Fibroblast of skin of right quadriceps (primary cell): ENCODE measurements around the gene PPM1L.
"Not testable (repeated sequence)": the region's sequence is repeated elsewhere in the genome, so short reads cannot be mapped to it uniquely, and the experiment has no call there.

Source experiments
- DNase-seq: peaks from one replicate; pipeline ENCODE4 v3.0.0-alpha.2; 2013

PPM1L gene

DNA sequence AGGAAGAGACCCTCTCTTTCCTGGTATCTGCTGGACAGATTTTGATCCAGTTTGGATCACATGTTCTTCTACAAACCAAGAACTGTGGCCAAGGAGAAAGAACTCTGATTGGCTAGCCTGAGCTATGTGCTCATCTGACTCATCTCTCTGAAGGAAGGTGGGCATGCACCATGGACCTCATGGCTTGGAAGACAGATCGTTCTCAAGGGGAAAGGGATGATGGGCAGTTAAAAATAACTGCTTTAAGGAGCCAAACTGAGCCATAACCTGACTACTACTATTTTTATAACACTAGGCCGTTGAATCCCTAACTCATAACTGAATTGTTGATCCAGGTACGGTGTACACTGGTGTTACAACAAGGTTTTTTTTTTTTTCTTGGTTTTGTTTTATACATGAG is 236.7 kb downstream of the PPM1L start:
- DNase-seq: no peak

DNA sequence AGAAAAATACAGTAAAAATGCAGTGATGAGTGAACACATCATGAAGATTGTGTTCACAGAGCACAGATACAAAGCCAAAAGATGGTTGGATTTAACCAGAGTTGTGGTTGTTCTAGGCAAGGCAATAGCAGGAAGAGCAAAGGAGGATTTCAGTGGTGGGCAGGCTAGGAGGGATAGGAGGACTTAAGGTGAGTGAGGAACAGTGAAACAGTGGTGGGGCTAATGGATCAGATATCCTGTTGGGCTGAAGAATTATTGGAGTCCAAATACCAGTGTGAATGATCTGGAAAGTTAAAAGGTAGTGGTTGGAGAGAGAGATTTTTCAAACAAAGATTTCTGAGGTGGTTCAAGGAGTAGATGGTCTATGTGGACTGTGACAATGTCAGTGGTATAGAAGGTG is 240.8 kb downstream of the PPM1L start:
- DNase-seq: no peak

DNA sequence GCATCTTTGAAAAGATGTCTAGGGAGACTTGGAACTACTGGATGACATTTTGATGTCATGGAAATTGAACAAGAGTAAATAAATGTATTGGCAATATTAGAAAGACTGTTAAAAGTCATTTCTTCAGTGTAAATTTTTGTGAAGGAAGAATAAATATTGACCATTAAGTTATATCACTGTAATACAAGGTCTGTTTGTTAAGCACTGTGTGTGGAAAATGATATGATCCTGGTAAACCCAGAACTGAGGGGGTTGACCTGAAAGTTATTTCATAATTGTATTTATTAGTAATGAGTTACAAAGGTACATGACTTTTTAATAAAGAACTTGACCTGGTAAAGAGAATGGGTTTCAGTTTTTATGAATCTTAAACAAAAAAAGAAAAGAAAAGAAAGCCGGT is 242.6 kb downstream of the PPM1L start:
- no peak for DNase-seq

DNA sequence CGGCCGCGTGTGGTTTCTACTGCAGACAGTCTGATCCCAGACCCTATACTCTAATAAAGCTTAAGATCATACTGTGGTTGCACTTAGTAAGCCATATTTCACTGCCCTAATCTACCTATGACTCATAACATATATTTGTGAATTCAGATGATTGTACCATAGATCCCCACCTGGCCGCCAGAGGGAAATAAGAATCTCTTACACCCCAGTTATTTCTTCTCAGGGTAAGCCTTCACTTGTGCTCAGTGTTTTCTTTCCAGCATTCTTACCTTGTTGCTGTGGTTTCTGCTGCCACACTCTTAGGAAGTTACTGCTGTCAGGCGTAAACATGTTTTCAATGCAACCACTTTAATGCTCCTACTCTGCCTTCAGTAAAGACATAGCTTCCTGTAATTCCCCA is 243.2 kb downstream of the PPM1L start:
- DNase-seq: no peak

DNA sequence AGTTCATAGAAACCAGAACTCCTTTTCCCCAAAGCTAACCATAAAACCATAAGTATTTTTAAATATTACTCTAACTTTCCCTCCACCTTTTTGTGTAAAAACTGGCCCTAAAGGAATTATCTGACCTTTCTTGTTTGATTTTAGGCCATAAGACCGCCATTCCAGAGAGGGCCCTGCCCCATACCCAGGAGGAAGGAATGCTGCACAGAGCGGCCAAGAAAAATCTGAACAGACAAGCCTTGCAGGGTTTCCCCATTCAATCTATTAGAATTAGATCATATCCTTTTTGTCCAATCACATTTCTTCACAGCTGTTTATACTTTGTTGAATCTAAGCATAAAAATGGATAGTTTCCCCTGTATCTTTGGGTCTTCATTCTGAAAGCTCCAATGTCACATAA is 252.1 kb downstream of the PPM1L start:
- DNase-seq: no peak

DNA sequence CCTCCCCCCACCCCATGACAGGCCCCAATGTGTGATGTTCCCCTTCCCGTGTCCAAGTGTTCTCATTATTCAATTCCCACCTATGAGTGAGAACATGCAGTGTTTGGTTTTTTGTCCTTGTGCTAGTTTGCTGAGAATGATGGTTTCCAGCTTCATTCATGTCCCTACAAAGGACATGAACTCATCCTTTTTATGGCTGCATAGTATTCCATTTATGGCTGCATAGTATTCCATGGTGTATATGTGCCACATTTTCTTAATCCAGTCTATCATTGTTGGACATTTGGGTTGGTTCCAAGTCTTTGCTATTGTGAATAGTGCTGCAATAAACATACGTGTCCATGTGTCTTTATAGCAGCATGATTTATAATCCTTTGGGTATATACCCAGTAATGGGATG is 254.1 kb downstream of the PPM1L start:
- DNase-seq: not testable (repeated sequence)

DNA sequence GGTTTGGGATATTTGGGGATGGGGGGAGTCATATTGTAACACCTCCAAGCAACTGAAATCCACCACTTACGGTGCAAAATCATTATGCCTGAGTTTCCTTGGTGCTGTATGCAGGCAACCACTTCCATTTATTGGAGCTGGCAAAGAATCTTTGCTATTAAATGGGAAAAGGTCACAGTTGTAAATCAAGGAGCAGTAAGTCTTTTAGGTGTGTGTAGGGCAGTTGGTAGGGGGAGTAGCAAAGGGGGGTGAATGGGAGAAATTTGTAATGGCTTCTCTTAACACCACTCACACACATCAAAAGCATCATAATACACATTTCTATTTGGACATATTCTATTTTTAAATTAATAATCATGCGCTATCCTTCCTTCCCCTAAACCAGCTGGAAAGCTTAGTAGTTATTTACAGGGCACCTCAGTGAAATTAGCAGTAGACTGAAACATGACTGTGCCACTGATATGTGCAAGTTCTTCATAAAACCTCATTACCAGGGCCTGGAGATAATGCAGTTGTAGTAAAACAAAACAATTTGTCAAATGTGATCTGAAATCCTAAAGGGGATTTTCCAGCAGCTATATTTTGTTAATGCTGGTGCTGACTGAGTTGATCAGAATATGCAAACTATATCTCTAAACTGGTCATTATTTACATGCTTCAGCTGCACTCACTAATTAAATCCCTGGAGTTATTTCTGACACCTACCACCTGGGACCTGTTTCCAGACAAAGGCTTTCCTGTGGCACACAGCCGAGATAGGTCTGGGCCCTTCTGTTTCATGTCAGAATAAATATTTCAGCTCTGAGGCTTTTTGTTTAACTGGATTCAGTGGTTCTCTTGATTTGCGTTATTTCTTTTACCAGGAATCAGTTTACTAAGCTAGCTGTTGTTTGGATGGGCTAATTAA is 259.1 kb downstream of the PPM1L start:
- no peak for DNase-seq

DNA sequence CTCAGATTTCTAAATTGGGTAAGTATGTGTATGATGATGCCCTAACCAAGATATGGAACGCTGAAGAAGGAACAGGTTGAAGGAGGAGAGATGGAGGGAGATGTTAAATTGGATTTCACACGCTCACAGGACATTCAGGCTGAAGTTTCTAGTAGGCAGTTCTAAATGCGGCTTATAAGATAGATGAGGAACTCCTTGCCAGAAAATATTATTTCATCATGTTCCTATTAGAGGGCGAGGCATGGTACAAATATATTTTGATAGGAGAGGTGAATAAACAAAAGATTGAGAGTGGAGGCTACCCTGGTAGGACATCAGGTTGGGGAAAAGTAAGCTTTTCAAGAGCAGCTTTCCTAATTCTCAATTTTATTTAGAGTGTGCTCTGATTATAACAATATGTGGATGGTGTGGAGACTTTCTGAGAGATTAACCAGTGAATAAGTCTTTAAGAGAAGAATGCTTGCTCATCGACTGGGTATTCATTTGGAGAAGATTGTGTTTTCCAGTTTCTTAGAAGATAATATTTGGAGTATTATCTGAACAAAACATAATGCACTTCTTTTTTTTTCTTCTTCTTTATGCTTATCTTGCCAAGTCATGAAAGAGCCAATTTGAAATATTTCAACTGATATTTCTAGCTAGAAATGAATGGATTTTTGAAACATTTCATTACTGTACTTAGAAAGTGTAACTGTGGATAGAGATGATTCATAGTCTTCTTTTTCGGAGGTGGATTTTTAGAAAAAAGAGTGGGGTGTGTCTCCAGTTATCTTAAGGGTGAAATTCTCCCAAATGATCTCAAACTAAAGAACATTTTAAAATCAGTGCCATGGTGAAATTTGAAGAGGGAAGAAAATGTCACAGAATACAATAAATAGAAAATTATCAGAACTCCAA is 260.6 kb downstream of the PPM1L start:
- DNase-seq: no peak

DNA sequence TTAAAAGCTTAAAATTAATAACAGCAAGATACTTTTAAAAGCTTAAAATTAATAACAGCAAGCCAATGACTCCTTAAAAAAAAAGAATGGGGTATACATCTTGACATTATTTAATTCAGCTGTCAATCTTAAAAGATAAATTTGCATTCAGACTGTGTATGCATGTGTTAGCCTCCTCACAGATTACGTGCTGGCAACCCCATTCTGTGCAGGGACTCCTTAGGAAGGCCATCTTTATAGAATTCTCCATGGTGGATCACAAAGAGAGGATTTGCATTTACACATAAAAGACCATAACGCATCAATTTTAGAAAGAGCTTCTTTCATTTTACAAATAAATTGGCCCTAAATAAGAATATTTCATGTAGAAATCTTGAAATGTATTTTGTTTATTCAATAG is 261.9 kb downstream of the PPM1L start:
- no peak for DNase-seq

DNA sequence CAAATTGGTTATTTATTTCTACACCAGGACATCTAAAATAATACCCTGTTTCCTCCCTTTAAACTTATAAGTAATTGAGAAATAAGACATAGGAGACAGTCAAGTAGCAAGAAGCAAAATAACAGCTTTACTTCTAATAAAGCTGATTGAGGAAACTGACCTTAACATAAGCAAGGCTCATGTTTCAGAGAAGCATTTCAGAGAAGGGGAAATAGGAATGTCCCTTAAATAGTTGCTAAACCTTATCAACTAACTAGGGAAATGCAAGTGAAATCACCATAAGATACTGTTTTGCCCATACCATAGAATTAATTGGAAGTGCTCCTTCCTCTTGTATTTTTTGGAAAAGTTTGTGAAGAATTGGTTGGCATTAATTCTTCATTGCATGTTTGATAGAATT is 264.2 kb downstream of the PPM1L start:
- DNase-seq: no peak

DNA sequence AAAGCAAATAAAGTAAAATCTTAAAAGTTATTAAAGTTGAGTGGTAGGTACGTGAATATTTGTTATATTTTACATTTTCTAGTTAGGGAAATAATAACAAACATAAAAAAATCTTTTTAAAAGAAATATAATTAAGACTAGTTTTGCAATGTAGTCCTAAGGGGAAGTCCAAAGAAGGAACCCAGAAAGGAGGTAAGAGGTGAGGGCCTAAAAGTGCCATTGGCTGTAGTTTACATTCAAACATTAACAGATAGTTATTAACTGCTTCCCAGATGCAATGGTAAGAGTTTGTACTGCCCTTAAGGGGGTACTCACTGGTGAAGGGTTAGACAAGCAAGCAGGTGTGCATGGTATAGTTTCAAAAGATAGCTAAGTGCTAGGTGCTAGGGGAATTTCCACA is 269.9 kb downstream of the PPM1L start:
- DNase-seq: no peak

DNA sequence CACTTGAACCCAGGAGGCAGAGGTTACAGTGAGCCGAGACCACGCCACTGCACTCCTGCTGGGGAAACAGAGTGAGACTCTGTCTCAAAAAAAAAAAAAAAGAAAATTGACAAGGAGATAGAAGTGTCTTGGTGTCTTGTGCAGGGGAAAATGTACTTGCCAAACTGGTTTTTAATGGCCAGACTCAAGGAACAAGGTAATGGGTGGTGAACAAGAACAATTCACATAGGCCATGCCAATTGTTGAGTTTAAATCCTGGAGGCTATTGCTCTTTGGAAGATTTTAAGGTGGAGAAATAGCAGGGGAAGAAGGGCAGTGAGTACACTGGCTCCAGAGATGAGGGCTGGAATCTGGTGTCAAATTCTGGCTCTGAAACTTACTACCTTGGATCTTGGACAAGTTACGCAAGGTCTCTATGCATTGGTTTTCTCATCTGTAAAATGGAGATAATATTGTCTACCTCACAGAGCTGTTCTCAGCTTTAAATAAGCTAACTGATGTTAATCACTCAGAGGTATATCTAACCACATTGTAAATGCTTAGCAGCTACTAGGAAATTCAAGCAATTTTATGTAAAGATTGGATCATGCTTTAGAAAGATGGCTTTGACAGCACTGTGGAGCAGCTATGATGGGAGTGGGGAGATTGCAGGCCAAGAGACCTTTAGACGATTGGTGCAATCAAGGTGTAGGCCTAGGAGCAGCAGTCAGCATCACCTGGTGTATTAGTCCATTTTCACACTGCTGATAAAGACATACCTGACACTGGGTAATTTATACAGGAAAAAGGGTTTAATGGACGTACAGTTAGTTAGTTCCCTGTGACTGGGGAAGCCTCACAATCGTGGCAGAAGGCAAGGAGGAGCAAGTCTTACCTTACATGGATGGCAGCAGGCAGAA is 270.8 kb downstream of the PPM1L start:
- DNase-seq: no peak

DNA sequence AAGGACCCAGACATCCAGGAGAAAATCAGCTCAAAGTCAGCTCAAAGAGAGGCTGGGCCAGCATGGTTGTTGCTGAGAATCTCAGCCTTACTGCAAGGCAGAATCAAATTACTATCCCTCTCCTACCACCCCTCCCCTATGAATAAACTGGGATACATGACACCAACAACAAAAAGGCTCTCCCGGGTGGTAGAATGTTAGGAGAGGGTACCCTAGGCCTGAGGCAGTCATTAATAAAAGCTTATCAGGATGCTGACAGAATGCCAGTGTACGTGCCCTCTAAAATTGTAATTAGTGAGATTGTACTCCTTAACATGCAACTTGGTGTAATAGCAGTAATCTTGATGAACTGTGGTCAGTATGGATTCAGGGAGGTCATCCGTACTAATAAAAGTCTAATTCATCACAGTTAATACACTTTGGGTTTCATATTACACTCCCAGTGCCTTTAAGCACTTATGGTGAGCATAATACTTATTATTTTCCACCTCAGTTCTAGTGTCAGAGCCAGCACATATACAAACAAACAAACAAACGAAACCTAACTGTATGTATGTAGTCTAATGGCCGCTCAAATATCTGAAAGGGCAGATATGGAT is 272.6 kb downstream of the PPM1L start:
- no peak for DNase-seq

DNA sequence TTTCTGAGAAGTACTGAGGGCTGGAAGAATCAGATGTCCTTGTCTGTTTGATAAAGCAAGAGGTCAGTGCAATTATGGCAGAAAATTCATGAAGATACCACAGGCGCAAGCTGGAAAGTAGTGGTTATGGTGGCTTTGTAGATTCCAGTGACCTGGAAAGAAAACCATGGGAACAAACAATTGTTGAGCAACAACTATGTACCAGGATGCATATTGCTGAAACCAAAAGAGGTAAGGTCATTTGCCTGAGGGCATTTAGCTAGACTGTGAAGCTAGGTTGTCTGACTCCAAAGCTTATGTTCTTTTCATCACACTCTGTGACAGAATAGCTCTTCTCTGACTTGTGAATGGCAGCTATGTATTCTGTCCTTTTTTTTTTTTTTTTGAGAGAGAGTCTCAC is 275.1 kb downstream of the PPM1L start:
- DNase-seq: no peak

DNA sequence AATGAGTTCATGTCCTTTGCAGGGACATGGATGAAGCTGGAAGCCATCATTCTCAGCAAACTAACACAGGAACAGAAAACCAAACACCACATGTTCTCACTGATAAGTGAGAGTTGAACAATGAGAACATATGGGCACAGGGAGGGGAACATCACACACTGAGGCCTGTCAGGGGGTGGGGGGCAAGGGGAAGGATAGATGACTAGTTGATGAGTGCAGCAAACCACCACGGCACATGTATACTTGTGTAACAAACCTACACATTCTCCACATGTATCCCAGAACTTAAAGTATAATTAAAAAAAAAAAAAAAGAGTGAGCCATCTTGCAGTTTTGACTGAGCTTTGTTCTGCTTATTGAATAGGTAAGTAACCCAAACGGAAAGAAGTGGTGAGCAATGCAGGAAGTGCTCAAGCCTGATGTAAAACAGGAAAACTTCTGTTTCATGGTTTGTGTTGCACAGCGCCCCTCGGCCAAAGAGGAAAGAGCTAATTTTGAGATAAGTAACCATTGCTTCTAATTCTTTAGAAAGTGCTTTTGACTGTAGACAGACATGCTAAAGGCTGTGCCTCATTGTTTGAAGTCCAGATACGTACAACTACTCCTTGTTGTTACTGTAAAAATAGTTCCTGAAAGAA is 279.0 kb downstream of the PPM1L start:
- not testable (repeated sequence) for DNase-seq

DNA sequence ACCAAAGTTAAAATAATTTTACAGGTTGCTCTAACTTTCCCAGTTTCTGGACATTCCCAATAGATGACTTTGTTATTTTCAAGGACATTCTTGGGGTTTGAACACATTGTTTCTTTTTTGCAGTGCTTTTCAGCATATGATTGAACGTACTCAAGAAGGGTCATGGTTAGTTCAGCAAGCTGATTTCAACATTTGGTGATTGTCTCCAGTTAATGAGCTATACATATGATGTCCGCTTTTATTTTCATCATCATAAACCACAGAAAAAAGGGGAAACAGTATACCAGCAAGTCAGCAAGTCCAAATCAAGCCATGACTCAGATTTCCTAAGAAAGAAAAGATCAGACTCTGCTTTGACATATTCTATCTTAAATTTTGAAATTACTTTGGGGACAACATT is 279.7 kb downstream of the PPM1L start:
- DNase-seq: peak; percentile 51

DNA sequence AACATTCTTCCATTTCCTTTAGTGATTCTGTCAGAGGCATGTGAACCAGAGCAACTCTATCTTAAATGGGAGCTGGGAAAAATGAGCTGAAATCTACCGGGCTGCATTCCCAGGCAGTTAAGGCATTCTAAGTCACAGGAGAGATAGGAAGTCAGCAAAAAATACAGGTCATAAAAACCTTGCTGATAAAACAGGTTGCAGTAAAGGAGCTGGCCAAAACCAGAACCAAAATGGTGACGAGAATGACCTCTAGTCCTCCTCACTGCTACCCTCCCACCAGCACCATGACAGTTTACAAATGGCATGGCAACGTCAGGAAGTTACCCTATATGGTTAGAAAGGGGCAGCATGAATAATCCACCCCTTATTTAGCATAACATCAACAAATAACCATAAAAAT is 282.7 kb downstream of the PPM1L start:
- peak; percentile 15 for DNase-seq

DNA sequence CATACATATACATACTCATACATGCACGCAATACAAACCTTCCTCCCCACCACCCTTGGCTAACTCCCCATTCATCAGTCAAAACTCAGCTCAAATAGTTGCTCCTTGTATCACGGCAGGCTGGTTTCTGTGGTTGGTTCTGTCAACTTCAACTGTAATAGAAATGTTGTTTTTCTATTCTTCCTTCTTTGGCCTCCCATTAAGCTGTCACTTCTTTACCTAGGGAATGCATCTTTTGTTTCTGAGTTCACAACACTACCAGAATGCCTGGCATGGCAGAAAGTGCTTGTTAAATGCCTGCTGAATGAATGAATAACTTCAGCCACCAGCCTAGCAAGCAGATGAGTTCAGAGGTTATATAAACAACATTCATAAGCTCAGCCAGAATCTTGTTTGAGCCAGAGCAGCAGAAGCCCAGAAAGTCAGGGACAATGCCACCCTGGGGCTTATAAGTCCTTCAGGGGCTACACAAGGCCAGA is 286.0 kb downstream of the PPM1L start:
- DNase-seq: no peak

DNA sequence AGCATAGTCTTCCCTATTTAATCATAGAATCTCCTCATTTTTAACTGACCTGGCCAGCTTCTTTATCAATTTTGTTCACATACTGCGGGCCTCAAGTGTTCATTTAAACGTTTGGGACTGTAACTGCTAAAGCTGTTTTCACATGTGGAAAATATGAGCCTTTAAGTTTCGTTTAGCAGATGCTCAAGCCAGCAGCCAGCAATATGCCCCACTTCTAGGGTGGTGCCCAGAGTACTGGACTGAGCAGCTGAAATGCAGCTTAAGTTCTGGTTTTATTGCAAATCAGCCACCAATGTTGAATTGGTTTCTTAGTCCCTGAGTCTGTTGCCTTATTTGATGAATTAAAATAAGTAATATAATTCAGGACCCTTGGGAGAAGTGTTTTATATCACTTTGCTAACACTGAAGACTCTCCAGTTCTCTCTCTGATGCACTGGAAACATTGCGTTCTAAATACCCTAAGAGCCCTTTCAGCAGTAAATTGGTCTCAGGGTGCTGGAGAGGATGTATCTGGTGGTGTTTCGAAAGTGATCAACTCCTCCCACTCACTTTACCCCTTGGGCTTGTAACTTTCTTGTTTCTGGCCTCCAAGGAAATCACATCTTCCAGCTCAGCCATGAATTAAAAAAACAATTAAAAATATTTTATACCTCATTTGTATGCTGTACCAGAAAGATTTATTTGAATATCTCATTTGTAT is 287.5 kb downstream of the PPM1L start:
- no peak for DNase-seq

DNA sequence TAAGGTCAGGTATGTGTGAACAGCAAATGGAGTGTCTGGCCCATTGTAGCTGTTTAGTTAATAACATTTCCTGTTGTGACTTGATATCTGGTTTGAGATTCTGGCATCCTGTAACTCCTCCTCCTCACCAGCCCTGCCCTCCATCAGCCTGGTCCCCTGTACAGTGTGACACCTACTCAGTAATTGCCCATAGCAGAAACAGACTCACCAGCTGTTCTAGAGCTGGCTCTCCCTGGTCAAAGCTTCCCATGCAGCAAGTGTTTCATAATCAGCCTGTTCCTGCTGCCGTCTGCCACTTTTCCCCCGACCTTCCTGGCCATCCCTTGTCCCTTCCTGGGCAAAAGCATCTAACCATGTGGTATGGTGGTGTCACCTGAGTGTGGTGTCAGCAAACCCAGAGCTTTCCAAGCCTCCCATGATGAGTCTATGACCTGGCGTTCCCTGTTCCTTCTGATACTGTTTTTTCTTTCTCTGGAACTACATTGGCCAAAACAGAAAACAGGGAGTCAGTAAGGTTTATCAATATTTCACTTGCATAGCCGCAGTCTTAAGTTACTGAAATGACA is 293.7 kb downstream of the PPM1L start:
- DNase-seq: no peak

DNA sequence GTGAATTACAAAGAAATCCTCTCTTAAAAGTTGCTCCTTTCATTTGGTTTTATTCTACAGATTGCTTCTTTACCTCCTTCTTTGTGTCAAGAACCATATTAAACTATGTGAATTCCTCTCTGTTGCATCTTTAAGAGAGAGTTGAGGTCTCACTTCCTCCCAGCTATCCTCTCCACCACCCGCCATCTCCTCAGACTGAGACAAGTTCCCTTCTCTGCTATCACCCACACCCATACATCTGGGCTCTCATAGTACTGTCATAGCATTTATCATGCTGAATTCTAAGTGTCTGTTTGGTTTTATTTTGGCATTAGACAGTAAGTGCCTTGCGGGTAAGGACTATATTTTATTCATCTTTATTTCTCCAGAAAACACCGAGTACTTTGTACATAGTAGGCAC is 294.9 kb downstream of the PPM1L start:
- no peak for DNase-seq
